GM12874 (cell line): ENCODE data around the gene AGK.

Source experiments
- TF ChIP-seq, protein P1 (sequence below): IDR thresholded peaks from 2 replicates; pipeline ENCODE4 v1.5.1; 2011; ENCODE audit warnings: low read depth, mild to moderate bottlenecking, control low read depth, low read length, moderate library complexity; ENCODE audit not compliant: insufficient read depth

AGK gene

DNA sequence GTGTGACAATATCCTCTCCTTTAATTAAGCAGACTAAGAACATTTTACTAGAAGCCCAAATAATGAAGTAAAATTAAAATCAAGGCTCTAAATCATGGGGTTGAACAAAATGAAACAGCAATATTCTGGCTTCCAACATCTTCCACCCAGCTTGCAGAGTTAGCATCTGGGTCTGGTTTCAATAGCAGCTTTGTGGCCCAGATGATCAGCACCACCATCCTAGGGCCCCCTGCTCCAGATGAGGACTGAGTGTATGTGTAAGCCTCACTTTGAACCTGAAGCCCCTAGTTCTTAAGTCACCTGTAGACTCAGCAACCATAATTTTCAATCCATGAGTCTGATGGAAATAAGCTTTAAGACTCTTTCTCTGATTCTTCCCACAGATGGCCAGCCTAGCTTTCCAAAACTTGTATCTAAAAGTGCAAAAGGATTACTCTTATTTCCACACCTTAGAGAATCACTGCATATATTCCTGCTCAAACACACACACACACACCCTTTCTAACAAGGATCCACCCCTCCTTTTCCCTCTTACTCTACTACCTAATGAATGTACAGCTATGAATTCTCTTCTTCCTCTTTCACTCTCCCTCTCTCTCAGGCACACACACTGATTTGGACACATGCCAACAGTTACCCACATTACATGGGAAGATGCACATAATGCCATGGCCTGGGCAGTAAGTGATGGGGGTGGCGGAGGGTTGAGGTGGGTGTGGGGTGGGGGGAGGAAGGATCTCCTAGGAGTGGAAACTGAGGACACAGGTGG lies 147.2 kb downstream of the AGK start:
- TF ChIP-seq, protein P1, sequence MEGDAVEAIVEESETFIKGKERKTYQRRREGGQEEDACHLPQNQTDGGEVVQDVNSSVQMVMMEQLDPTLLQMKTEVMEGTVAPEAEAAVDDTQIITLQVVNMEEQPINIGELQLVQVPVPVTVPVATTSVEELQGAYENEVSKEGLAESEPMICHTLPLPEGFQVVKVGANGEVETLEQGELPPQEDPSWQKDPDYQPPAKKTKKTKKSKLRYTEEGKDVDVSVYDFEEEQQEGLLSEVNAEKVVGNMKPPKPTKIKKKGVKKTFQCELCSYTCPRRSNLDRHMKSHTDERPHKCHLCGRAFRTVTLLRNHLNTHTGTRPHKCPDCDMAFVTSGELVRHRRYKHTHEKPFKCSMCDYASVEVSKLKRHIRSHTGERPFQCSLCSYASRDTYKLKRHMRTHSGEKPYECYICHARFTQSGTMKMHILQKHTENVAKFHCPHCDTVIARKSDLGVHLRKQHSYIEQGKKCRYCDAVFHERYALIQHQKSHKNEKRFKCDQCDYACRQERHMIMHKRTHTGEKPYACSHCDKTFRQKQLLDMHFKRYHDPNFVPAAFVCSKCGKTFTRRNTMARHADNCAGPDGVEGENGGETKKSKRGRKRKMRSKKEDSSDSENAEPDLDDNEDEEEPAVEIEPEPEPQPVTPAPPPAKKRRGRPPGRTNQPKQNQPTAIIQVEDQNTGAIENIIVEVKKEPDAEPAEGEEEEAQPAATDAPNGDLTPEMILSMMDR: no peak

DNA sequence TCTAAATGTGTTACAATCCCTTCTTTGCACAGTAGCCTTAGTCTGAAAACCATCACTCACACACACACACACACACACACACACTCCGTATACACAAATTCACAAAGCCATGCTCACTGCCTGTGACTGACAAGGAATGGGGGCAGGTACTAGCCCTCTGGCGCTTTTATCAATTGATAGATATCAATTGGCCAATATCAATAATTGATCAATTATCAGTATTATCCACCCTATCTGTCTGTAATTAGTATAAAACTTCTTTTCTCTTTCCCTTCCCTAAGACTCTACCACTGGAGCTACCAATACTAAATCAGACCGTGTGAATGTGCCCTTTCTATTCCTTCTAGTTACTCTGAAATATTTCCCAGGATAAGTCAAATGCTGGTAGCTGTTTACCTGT lies 148.7 kb downstream of the AGK start:
- TF ChIP-seq, protein P1: no peak

DNA sequence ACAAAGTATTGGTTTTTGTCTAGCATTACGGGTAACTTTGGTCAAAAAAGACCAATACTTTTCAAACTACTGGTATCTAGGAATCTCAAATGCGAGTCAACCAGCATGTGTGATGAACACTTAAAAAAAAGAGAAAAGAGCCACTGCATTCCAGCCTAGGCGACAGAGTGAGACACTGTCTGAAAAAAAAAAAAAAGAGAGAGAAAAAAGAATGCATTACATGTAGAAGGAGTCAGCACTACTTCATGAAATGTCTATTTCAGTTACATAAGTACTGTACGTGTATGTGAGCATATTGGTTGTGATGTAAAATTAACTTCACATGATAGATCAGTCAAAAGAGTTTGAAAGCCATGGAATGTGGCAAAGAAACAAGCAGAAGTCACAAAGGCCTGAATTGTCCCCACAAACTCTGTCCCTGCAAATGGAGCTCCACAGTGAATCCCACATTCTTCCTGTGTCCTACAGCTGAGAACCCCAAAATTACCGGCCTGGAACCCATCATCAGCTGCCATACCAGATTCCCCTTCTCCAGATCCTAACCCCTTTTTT lies 149.2 kb downstream of the AGK start:
- TF ChIP-seq, protein P1: no peak

DNA sequence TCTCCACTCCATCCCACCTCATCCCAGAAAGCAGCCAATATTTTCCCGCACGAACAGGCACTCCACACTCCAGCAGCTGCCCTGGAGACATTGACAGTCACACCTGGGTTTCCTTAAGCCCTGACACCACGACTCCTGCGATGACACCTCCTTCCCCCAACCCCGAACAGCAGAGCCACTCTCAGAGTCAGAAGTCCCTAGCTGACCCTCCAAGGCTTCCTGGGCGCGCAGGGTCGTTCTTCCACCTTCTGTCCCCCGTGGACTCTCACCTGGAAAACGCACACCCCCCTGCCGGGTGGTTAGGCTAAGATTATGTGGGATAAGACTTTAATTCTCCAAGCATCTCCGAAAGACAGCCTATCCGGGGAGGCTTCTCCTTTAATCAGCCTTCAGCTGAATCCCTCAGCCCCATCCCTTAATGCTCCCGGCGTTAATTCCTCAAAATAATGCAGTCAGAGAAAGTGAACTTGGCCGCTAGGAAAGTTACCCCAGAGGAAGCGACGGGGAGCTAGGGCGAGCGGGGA lies 149.7 kb downstream of the AGK start:
- TF ChIP-seq, protein P1: no peak

DNA sequence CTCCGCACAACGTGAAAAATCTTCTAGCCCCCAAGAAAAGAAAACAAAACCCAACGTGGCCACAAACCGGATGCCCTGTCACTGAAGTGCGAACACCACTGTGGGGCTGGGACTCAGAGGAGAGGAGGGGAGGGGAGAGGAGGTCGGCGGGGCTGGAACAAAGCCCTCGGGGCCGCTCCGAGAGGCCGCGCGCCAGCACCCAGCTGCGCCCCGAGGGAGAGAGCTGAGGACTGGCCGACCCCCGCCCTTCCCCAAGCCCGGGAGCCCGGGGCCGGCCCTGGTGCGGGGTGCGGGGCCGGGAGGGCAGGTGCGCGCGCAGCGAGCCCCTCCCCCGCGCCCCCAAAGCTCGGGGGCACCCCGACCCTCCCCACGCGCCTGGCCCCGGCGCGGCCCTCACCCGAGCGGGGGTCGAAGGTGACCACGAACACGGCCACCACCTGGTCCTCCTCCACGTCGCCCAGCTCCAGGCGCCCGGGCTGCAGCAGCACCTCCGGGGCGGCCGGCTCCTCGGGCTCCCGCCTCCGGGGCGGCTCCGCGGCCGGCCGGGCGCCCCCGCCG lies 150.4 kb downstream of the AGK start:
- TF ChIP-seq, protein P1: no peak

DNA sequence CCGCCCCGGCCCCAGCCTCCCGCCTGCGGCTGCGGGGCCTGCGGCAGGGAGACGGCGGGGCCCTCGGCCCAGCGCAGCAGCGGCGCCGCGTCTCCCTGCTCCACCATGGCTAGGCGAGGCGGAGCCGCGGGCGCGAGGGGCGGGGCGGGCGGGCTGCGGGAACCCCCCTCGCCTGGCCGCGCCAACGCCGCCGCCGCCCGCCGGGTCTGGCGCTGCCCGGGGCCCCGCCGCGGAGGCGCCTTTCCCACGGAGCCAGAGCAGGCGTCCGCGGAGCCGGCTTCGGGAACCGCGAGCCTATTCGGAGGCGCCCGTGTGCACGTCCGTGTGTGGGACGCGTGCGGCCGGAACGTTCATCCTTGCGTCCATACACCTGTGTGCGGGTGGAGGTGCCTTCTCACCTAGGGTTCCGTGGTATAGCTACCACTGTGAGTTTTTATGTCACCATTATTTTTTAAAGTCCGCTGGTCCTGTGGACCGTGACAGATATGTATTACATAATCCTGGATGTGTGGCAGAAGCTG lies 150.9 kb downstream of the AGK start, which contains the start of gene DENND11:
Gene DENND11 (minus strand): TSS at position 120 of the 521 bp plus-strand sequence. CDS start 13 bp downstream, at position 107.
- TF ChIP-seq, protein P1: no peak

DNA sequence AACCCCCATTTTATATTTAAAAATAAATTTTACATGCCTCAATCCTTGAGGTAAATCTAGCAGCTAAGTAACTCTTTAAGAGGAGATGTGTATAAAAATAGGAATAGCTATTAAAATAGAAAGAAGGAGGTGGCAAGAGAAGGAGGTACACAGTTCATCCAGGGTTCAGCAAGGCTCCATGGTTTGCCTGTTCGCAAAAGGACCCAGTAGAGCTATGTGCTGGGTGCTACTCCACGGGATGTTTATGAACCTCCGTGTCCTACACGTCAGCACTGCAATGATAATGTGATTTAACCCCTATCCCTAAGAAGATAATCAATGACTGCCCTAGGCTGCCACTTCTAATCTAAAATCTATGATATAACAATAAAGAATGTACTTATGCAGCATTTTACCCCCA lies 151.7 kb downstream of the AGK start:
- TF ChIP-seq, protein P1: no peak
